ENCODE results near the gene CRYBA2.

- TF ChIP-seq EZH2phosphoT487 (IDR thresholded peaks at IDR 0.05) (no peak), EZH2 (IDR thresholded peaks at IDR 0.05) (no peak)
Observed at GRCh38 chr2:219009294-219009693, 16.1 kb upstream of the CRYBA2 start.

Measured in neural progenitor cell (in vitro differentiated cells).